ENCODE results near the gene TCF7L2. TPM values are rescaled to one million over a fixed set of nuclear protein-coding genes. Genes with fewer than 3 reads are reported as not detected.

The TCF7L2 gene
- polyA plus RNA-seq, 1 experiment = 11.3 TPM

DNA sequence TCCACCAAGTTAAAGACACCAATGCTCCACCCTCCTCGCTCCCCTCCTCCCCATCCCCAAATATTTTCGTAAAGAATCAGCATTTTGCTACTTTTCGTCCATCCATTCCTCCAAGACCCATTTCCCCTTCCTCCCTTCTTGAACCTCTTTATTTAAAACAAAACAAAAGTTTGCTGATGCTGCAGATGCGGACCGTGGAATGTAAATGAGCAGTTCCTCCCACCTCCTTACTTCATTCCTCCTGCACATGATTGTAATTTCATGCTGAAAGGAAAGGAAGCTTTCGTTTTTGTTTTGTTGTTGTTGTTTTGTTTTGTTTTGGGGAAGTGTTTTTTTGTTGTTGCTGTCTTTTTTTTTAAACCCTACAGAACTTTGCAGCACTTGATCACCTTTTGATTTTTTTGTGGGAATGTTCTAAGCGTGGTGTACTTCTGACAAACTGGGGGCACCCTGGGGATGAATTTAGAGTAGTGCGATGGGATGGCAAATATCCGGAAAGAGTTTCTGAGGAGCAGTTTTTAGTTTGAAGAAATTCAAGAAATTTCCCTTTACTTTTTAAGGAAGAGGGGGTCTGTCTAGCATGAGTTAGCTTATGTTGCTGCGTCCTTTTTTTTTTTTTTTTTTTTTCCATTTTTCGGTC lies 177.3 kb downstream of the TCF7L2 start:
- DNase-seq (ENCODE audit: low read depth) = no peak
- H3K27me3 ChIP-seq (ENCODE audit: control insufficient read depth, insufficient read depth, low read length) = no peaks in the 10 kb centered on the region
- TF ChIP-seq, protein P1, sequence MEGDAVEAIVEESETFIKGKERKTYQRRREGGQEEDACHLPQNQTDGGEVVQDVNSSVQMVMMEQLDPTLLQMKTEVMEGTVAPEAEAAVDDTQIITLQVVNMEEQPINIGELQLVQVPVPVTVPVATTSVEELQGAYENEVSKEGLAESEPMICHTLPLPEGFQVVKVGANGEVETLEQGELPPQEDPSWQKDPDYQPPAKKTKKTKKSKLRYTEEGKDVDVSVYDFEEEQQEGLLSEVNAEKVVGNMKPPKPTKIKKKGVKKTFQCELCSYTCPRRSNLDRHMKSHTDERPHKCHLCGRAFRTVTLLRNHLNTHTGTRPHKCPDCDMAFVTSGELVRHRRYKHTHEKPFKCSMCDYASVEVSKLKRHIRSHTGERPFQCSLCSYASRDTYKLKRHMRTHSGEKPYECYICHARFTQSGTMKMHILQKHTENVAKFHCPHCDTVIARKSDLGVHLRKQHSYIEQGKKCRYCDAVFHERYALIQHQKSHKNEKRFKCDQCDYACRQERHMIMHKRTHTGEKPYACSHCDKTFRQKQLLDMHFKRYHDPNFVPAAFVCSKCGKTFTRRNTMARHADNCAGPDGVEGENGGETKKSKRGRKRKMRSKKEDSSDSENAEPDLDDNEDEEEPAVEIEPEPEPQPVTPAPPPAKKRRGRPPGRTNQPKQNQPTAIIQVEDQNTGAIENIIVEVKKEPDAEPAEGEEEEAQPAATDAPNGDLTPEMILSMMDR (IDR thresholded peaks at IDR 0.05; ENCODE audit: insufficient read depth, low read depth, low read length) = no peak
- no peak overlapping the region for H3K4me3 ChIP-seq (ENCODE audit: low read depth, low read length)
- H3K36me3 ChIP-seq (ENCODE audit: control insufficient read depth, insufficient read depth, low read length) = no peaks in the 10 kb centered on the region
- ChIA-PET CTCF (interaction anchor here (0.5 to 1.6 kb wide), 8 partner anchors 129 to 572 kb away, joined by 3 to 6 read pairs (median 3); no protein-coding TSS in a partner anchor), POLR2A (no interaction called here)

DNA sequence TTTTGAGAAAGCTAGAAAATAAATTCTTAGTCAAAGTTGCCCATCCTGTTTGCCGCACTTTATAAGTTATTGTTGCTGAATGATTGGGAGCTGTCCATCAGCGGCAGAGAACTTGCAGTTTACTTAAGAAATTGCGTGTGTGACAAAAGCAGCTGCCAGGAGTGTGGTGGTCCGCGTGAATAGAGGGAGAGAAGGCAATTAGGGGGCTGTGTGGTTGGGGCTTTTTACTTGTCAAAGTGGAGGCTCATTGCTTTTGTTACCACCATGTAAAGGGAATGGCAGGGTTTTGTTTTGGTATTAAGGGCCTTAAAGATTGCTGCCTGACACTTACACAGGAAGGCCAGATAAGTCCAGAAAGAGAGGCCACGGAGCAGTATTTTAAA lies 177.8 kb downstream of the TCF7L2 start:
- TF ChIP-seq, protein P1 (IDR thresholded peaks at IDR 0.05; ENCODE audit: insufficient read depth, low read depth, low read length) = no peak
- no peak for DNase-seq (ENCODE audit: low read depth)
- POLR2A ChIA-PET = no interaction called here
- CTCF ChIA-PET = interaction anchor here (1.0 to 1.3 kb wide), 2 partner anchors 256 to 393 kb away, joined by 3 read pairs; no protein-coding TSS in a partner anchor
- Histone ChIP-seq H3K36me3 (ENCODE audit: control insufficient read depth, insufficient read depth, low read length) (no peaks in the 10 kb centered on the region), H3K27me3 (ENCODE audit: control insufficient read depth, insufficient read depth, low read length) (no peaks in the 10 kb centered on the region), H3K4me3 (ENCODE audit: low read depth, low read length) (no peak overlapping the region)

DNA sequence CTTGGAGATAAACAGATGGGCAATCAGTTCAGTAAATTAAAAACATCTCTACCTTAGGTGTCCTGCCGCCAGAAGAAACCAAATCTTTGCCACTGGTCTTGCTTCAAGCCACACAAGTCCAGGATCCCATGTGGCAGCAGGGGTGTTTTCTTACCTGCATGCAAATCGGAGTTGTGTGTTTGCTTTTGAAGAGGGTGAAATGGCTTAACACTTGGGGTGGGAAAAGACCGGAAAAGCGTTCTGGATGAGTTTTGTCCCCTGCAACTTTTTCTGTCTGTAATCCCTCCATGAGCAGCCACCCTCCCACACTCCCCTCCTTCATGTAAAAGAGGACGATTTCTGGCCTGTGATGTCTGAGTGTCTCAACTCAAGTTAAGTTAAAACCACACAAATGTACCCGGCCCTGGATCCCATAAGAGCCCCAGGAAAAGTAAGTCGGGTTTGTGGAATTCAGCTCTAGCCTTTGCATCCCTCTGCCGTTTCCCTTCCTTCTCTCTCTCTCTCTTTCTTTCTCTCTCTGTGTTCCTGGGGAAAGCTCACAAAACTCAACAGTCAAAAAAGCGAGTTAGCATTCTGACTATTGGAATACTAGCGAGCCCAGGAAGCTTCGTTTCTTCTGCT lies 178.5 kb downstream of the TCF7L2 start:
- ChIA-PET CTCF (no interaction called here), POLR2A (no interaction called here)
- TF ChIP-seq, protein P1 (IDR thresholded peaks at IDR 0.05; ENCODE audit: insufficient read depth, low read depth, low read length) = no peak
- Histone ChIP-seq H3K27me3 (ENCODE audit: control insufficient read depth, insufficient read depth, low read length) (no peaks in the 10 kb centered on the region), H3K4me3 (ENCODE audit: low read depth, low read length) (no peak overlapping the region), H3K36me3 (ENCODE audit: control insufficient read depth, insufficient read depth, low read length) (no peaks in the 10 kb centered on the region)
- DNase-seq (ENCODE audit: low read depth) = no peak

DNA sequence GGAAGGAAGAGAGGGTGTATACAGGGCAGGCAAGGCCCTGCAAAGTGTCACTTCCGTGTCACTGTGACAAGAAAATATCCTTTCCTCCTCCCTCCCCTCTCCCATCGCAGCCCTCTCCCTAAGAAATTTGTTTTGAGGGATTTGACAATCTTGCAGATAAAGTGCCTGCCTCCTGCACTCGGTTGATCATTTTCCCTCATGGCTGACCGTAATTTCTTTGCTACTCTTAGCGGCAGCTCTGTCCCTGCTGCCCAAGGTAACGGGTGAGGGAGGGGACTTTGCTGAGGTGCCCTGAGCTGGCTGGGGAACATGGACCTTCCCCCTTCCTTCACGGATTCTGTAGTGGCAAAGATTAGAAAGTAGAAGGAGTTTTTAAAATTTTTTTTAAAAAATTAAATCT lies 179.1 kb downstream of the TCF7L2 start:
- TF ChIP-seq, protein P1 (IDR thresholded peaks at IDR 0.05; ENCODE audit: insufficient read depth, low read depth, low read length) = no peak
- POLR2A ChIA-PET = no interaction called here
- no peak for DNase-seq (ENCODE audit: low read depth)
- CTCF ChIA-PET = interaction anchor here (3.6 kb wide), 1 partner anchor 256 kb away, joined by 16 read pairs; no protein-coding TSS in a partner anchor
- Histone ChIP-seq H3K36me3 (ENCODE audit: control insufficient read depth, insufficient read depth, low read length) (no peaks in the 10 kb centered on the region), H3K4me3 (ENCODE audit: low read depth, low read length) (no peak overlapping the region), H3K27me3 (ENCODE audit: control insufficient read depth, insufficient read depth, low read length) (no peaks in the 10 kb centered on the region)

DNA sequence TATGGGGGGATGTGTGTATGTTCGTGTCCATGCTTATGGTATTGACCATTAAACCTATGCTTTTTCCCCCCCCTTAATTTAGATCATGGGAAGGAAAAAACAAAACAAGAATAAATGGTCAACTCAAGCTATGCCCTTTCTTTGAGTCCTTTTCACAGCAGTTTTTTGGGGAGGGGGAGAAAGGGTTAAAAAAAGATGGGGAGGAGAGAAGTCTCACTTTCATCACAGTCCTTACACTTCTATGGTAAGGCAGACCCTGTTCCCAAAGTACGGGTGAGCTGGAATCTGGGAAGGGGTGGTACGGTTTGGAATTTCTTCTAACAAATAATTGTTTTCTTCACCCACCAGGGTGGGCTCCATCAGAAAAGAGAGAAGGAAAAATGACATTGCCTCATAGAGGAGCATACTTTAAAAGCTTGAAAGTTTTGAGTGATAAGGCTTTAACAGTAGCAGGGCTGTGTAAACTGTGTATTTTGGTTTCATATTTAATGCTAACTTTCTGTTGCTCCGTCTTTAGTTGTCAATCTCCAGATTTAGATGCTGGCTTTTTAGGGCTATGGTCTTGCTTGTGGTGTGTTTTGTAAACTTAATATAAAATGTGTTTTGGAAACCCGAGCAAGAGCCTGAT lies 180.1 kb downstream of the TCF7L2 start:
- H3K36me3 ChIP-seq (ENCODE audit: control insufficient read depth, insufficient read depth, low read length) = no peaks in the 10 kb centered on the region
- H3K4me3 ChIP-seq (ENCODE audit: low read depth, low read length) = no peak overlapping the region
- ChIA-PET POLR2A (no interaction called here), CTCF (interaction anchor here (0.8 to 3.6 kb wide), 4 partner anchors 33 to 655 kb away, joined by 3 to 16 read pairs (median 4); no protein-coding TSS in a partner anchor)
- H3K27me3 ChIP-seq (ENCODE audit: control insufficient read depth, insufficient read depth, low read length) = no peaks in the 10 kb centered on the region
- DNase-seq (ENCODE audit: low read depth) = no peak
- TF ChIP-seq, protein P1 (IDR thresholded peaks at IDR 0.05; ENCODE audit: insufficient read depth, low read depth, low read length) = no peak
